Measurements from ENCODE around the gene RSPH1. TPM values are rescaled to one million over a fixed set of nuclear protein-coding genes. Genes with fewer than 3 reads are reported as not detected.

Gene RSPH1
- total RNA-seq, 2 donors from 2014 or later = 1.8 to 2.2 TPM

- WGBS, 2 experiments (ENCODE audit: insufficient coverage in 1 of 2, insufficient read length in 1 of 2) = 89 to 95% methylated on average over 4 to 5 of the region's 5 CpGs
- Histone ChIP-seq H3K9me3 (ENCODE audit: control insufficient read depth, low read length) (no peaks in the 10 kb centered on the region), H3K36me3 (ENCODE audit: control insufficient read depth, insufficient read depth, low read length) (no peaks in the 10 kb centered on the region), H3K27me3 (ENCODE audit: control insufficient read depth, insufficient read depth, low read length, poor library complexity, severe bottlenecking) (no peaks in the 10 kb centered on the region), H3K9ac (ENCODE audit: extremely low read depth, low read length, poor library complexity, severe bottlenecking) (no peak overlapping the region), H3K4me3 (ENCODE audit: low read length) (no peak overlapping the region), H3K4me1 (ENCODE audit: control insufficient read depth, insufficient read depth, low read length) (no peaks in the 10 kb centered on the region), H3K27ac (ENCODE audit: low read depth, low read length) (no peak overlapping the region)
- H3K4me1 Mint-ChIP-seq = peaks cover 5% of the 10 kb centered on the region
- H3K4me3 Mint-ChIP-seq = no peak overlapping the region
- peaks cover under 1% of the 10 kb centered on the region for H3K9me3 Mint-ChIP-seq
- no peak for DNase-seq
- no peak overlapping the region for H3K27ac Mint-ChIP-seq
- no peaks in the 10 kb centered on the region for H3K36me3 Mint-ChIP-seq (ENCODE audit: low read depth)
- no peak for TF ChIP-seq CTCF (conservative IDR thresholded peaks at IDR 0.05)
- H3K27me3 Mint-ChIP-seq (ENCODE audit: insufficient read depth) = peaks cover 10% of the 10 kb centered on the region
These were observed 9.5 kb downstream of the RSPH1 start for GRCh38 chr21:42486531-42486930.

GRCh38 chr21:42486072-42486471 is 10.0 kb downstream of the RSPH1 start:
- H3K27ac Mint-ChIP-seq = no peak overlapping the region
- Histone ChIP-seq H3K9me3 (ENCODE audit: control insufficient read depth, low read length) (no peaks in the 10 kb centered on the region), H3K9ac (ENCODE audit: extremely low read depth, low read length, poor library complexity, severe bottlenecking) (no peak overlapping the region), H3K27me3 (ENCODE audit: control insufficient read depth, insufficient read depth, low read length, poor library complexity, severe bottlenecking) (no peaks in the 10 kb centered on the region), H3K4me3 (ENCODE audit: low read length) (no peak overlapping the region), H3K27ac (ENCODE audit: low read depth, low read length) (no peak overlapping the region), H3K36me3 (ENCODE audit: control insufficient read depth, insufficient read depth, low read length) (no peaks in the 10 kb centered on the region), H3K4me1 (ENCODE audit: control insufficient read depth, insufficient read depth, low read length) (no peaks in the 10 kb centered on the region)
- no peak overlapping the region for H3K4me3 Mint-ChIP-seq
- H3K4me1 Mint-ChIP-seq = peaks cover 4% of the 10 kb centered on the region
- peaks cover 11% of the 10 kb centered on the region for H3K27me3 Mint-ChIP-seq (ENCODE audit: insufficient read depth)
- WGBS, 2 experiments (ENCODE audit: insufficient coverage in 1 of 2, insufficient read length in 1 of 2) = 94 to 100% methylated on average over 3 to 6 of the region's 6 CpGs
- no peak for TF ChIP-seq CTCF (conservative IDR thresholded peaks at IDR 0.05)
- H3K9me3 Mint-ChIP-seq = peaks cover 2% of the 10 kb centered on the region
- H3K36me3 Mint-ChIP-seq (ENCODE audit: low read depth) = no peaks in the 10 kb centered on the region
- no peak for DNase-seq

- TF ChIP-seq CTCF (conservative IDR thresholded peaks at IDR 0.05) = no peak
- no peak overlapping the region for H3K4me3 Mint-ChIP-seq
- no peak for DNase-seq
- no peaks in the 10 kb centered on the region for H3K4me1 ChIP-seq (ENCODE audit: control insufficient read depth, insufficient read depth, low read length)
- no peaks in the 10 kb centered on the region for H3K27me3 ChIP-seq (ENCODE audit: control insufficient read depth, insufficient read depth, low read length, poor library complexity, severe bottlenecking)
- H3K9ac ChIP-seq (ENCODE audit: extremely low read depth, low read length, poor library complexity, severe bottlenecking) = no peak overlapping the region
- H3K4me3 ChIP-seq (ENCODE audit: low read length) = no peak overlapping the region
- 89 to 91% methylated on average over 4 to 7 of the region's 7 CpGs for WGBS, 2 experiments (ENCODE audit: insufficient coverage in 1 of 2, insufficient read length in 1 of 2)
- H3K9me3 Mint-ChIP-seq = peaks cover 2% of the 10 kb centered on the region
- no peak overlapping the region for H3K27ac ChIP-seq (ENCODE audit: low read depth, low read length)
- H3K36me3 Mint-ChIP-seq (ENCODE audit: low read depth) = no peaks in the 10 kb centered on the region
- H3K27me3 Mint-ChIP-seq (ENCODE audit: insufficient read depth) = peaks cover 10% of the 10 kb centered on the region
- H3K9me3 ChIP-seq (ENCODE audit: control insufficient read depth, low read length) = no peaks in the 10 kb centered on the region
- H3K36me3 ChIP-seq (ENCODE audit: control insufficient read depth, insufficient read depth, low read length) = no peaks in the 10 kb centered on the region
- no peaks in the 10 kb centered on the region for H3K4me1 Mint-ChIP-seq
- H3K27ac Mint-ChIP-seq = no peak overlapping the region
These were observed 11.1 kb downstream of the RSPH1 start for GRCh38 chr21:42484966-42485365.

All from endodermal cell (in vitro differentiated cells).